ENCODE results near the gene ID2.

- no peak for TF ChIP-seq REST (IDR thresholded peaks at IDR 0.05; ENCODE audit: insufficient read depth in 1 of 2, low read depth in 2 of 2, low read length in 1 of 2)
- TF ChIP-seq SIN3A (IDR thresholded peaks at IDR 0.05; ENCODE audit: borderline replicate concordance, insufficient read depth, low read depth, low read length), result no peak
- TF ChIP-seq CTCF (IDR thresholded peaks at IDR 0.05), result no peak
- TF ChIP-seq POLR2AphosphoS5 (IDR thresholded peaks at IDR 0.05; ENCODE audit: low read depth, low read length), result no peak
- TF ChIP-seq TCF7L2 (IDR thresholded peaks at IDR 0.05; ENCODE audit: low read depth, low read length), result no peak
Observed at GRCh38 chr2:8663997-8664396, 17.9 kb upstream of the ID2 start.
